Progenitor cell of endocrine pancreas (in vitro differentiated cells): ENCODE data around the gene MYO10. TPM values are rescaled to one million over a fixed set of nuclear protein-coding genes. Genes with fewer than 3 reads are reported as not detected.
A peak's percentile ranks its signal among the peaks of the same experiment; 100 is the strongest.

Source experiments
- DNase-seq: peaks from one replicate; pipeline ENCODE4 v3.0.0; 2021; ENCODE audit warnings: low spot score; ENCODE audit not compliant: unreplicated experiment
- H3K27ac Mint-ChIP-seq: 2 replicates; pipeline ENCODE4 v1.8.0; 2021; ENCODE audit warnings: mild to moderate bottlenecking, moderate library complexity, mixed read lengths
- H3K27me3 Mint-ChIP-seq: 2 replicates; pipeline ENCODE4 v1.8.0; 2021; ENCODE audit warnings: mixed read lengths
- H3K36me3 Mint-ChIP-seq: 2 replicates; pipeline ENCODE4 v1.8.0; 2022; ENCODE audit warnings: mixed read lengths; ENCODE audit not compliant: insufficient read depth
- H3K4me1 Mint-ChIP-seq: 2 replicates; pipeline ENCODE4 v1.8.0; 2021; ENCODE audit warnings: low read depth, mixed read lengths
- H3K4me3 Mint-ChIP-seq: 2 replicates; pipeline ENCODE4 v1.8.0; 2021; ENCODE audit warnings: low read depth, mild to moderate bottlenecking, moderate library complexity, mixed read lengths
- H3K9me3 Mint-ChIP-seq: 2 replicates; pipeline ENCODE4 v1.8.0; 2021; ENCODE audit warnings: low read depth, mixed read lengths
- CTCF ChIP-seq: fragments of 200-600 bp; sonication (generic); IDR thresholded peaks from one replicate; pipeline ENCODE4 v1.5.0; 2021; ENCODE audit warnings: antibody characterized with exemption, mild to moderate bottlenecking; ENCODE audit not compliant: unreplicated experiment
- total RNA-seq: library from RNA; stranded (reverse); gene quantifications from 2 replicates; pipeline ENCODE4 v1.2.1, GENCODE V29; 2021

The MYO10 gene
- total RNA-seq, 1 donor from 2014 or later = 88.0 TPM

GRCh38 chr5:16929831-16930230 is 6.3 kb downstream of the MYO10 start:
- H3K9me3 Mint-ChIP-seq = no peaks in the 10 kb centered on the region
- H3K27ac Mint-ChIP-seq = no peak overlapping the region
- peaks cover 8% of the 10 kb centered on the region for H3K27me3 Mint-ChIP-seq
- no peak for DNase-seq
- H3K36me3 Mint-ChIP-seq = no peaks in the 10 kb centered on the region
- TF ChIP-seq CTCF = no peak
- no peak overlapping the region for H3K4me3 Mint-ChIP-seq
- peaks cover 35% of the 10 kb centered on the region for H3K4me1 Mint-ChIP-seq

GRCh38 chr5:16929347-16929746 is 6.7 kb downstream of the MYO10 start:
- no peak overlapping the region for H3K27ac Mint-ChIP-seq
- peaks cover 4% of the 10 kb centered on the region for H3K27me3 Mint-ChIP-seq
- H3K4me1 Mint-ChIP-seq = peaks cover 32% of the 10 kb centered on the region
- DNase-seq = no peak
- TF ChIP-seq CTCF = no peak
- H3K36me3 Mint-ChIP-seq = peaks cover 2% of the 10 kb centered on the region
- peaks cover 2% of the 10 kb centered on the region for H3K9me3 Mint-ChIP-seq
- no peak overlapping the region for H3K4me3 Mint-ChIP-seq

GRCh38 chr5:16927613-16928012 is 8.5 kb downstream of the MYO10 start:
- H3K36me3 Mint-ChIP-seq = peaks cover 5% of the 10 kb centered on the region
- H3K4me1 Mint-ChIP-seq = peaks cover 18% of the 10 kb centered on the region
- TF ChIP-seq CTCF = no peak
- no peak overlapping the region for H3K4me3 Mint-ChIP-seq
- H3K27ac Mint-ChIP-seq = no peak overlapping the region
- H3K27me3 Mint-ChIP-seq = no peaks in the 10 kb centered on the region
- peaks cover 4% of the 10 kb centered on the region for H3K9me3 Mint-ChIP-seq
- no peak for DNase-seq

GRCh38 chr5:16926417-16926816 is 9.7 kb downstream of the MYO10 start:
- Mint-ChIP-seq H3K27ac (peak overlapping the region; percentile 24), H3K9me3 (peaks cover 4% of the 10 kb centered on the region), H3K27me3 (no peaks in the 10 kb centered on the region), H3K4me1 (peaks cover 12% of the 10 kb centered on the region), H3K4me3 (no peak overlapping the region), H3K36me3 (peaks cover 5% of the 10 kb centered on the region)
- no peak for TF ChIP-seq CTCF
- DNase-seq = no peak

GRCh38 chr5:16924206-16924605 is 11.9 kb downstream of the MYO10 start:
- no peak overlapping the region for H3K27ac Mint-ChIP-seq
- H3K4me3 Mint-ChIP-seq = no peak overlapping the region
- DNase-seq = no peak
- H3K36me3 Mint-ChIP-seq = peaks cover 5% of the 10 kb centered on the region
- H3K27me3 Mint-ChIP-seq = no peaks in the 10 kb centered on the region
- H3K4me1 Mint-ChIP-seq = peaks cover 3% of the 10 kb centered on the region
- H3K9me3 Mint-ChIP-seq = peaks cover 4% of the 10 kb centered on the region
- TF ChIP-seq CTCF = no peak
